HG03139 (cell line): ENCODE measurements around the gene SARDH.
"Not testable (repeated sequence)": the region's sequence is repeated elsewhere in the genome, so short reads cannot be mapped to it uniquely, and the experiment has no call there.

Source experiments
- ATAC-seq: cut with Tn5 transposase; IDR thresholded peaks from one replicate; pipeline ENCODE4 v1.9.1; 2021; ENCODE audit not compliant: unreplicated experiment

The SARDH gene

DNA sequence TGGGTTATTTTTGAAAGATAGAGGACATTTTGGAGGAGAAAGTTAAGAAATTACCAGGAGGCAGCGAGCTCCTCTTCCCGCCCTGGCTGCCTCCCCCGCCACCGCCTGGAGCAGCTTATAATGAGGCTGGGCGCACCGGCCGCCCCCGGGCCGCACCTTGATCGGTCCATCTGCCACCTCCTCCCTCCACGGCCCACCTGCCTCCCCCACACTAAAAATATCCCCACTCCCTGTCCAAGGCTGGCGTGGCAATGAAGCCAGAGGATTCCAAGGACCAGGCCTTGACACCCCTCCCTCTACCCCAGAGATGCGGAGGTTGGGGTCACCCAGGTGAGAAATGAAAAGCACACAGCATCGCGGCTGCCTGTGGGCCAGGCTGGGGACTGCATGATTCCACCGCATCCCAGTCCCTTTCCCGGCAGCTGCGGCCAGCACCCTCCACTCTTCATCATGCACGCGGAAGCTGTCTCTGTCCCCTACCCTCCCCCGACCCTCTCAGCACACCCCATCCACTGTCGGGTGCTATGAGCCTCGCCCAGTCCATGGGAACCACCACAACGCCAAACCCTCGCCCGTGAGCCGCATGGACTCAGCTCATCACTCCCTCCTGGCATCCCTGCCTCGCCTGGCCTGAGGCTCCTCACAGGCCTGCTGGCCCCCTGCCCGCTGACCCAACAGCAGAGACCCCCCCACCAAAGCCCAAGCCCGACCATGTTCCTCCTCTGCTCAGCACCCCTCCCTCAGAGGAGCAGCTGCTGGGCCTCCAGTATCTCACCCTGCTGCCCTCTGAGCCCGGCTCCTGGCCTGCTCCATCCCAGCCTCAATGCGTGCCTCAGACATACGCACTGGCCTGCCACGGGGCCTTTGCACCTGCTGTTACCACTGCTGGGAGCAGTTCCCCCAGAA, 50.0 kb downstream of the SARDH start:
- no peak for ATAC-seq

DNA sequence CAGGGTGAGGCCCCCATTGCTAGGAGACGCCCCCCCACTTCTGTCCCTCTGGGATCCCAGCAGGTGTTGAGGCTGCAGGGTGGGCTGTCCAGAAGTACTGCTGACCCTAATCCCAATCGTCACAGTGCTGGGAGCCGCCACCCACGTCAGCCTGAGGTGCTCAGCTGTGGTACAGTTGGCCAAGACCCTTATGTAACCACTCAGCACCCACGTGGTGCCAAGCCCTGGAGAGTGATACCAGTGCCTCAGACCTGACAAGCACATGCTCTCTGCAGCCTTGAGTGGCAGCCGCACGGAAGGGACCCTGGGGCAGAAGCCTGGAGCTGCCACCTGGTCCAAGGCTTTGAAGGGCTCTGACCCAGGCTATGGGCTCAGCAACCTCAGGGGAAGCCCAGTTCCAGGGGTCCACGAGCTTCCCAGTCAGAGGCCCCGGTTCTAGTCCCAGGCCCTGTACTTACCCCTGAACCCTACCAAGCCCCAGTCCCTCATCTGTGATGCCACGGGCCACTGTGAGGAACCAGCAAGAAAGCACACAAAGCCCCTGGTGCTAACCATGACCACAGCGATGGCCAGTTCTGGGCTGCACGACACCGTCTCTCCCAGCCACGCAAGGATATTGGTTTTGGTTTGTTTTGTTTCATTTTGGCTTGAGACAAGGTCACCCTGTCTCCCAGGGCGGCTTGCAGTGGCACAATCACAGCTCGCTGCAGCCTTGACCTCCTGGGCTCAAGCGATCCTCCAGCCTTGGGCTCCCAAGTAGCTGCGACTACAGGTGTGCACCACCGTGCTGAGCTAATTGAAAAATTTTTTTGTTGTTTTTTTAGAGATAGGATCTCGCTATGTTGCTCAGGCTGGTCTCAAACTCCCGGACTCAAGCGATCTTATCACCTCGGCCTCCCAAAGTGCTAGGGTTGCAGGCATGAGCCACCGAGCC, 51.2 kb downstream of the SARDH start:
- ATAC-seq: no peak

DNA sequence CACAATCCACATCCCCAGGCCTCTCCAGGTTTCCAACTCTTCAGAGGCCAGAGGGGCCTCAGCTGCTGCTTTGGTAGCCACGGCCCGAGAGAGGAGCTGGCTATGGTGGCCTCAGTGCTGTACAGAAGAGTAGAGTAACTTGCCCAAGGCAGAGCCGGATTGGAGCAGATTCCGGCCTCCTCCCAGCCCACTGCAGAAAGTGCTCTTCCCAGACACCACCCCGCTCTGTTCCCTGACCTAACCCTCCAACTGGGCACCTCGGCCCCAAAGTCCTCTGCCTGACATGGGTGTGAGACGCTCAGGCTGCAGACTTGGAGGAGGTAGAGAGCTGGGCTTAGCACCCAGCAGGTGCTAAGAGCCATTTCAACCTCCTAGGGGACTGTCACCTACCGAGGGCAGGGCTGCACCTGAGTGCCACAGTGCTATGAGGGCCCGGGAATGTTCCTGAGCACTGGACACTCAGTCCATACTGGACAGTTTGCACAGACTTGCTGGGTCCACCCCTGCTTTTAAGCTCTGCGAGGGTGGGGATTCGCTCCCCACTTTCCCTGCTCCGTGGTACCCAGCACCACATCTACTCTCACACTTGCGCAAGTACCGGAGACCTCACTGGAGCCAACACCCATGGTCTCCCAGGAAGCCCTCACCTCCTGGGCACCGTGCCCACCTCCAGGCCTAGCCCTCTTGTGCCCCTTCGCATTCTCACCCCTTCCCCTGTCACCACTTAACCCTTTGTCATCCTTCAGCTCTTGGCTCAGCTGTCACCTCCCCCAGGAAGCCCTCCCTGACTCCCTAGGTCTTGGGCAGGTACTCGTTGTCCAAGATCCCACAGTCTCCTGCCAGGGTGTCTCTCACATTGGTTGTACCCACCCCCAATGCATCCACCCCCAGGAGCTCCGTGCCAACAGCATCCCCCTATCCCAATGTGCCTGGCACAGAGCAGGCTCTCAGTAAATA, 52.2 kb downstream of the SARDH start:
- no peak for ATAC-seq

DNA sequence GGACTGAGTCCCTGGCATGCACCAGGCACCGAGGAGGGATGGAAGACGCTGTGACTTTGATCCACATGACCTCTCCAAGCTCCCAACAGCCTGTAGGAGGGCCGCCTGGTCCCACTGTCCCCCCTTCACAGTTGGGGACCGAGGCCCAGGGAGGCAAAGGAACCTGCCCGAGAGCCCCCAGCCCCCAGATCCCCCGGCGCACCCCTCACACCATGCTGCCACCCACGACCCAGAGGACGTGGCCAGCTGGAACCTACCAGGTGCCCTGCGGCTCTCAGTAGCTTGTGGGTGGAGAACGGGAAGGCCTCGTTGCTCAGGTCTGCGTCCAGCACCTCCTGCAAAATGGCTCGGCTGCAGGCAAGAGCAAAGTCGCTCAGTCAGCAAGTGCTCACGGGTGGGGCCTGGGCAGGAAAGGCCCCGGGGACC, 53.2 kb downstream of the SARDH start:
- ATAC-seq: no peak

DNA sequence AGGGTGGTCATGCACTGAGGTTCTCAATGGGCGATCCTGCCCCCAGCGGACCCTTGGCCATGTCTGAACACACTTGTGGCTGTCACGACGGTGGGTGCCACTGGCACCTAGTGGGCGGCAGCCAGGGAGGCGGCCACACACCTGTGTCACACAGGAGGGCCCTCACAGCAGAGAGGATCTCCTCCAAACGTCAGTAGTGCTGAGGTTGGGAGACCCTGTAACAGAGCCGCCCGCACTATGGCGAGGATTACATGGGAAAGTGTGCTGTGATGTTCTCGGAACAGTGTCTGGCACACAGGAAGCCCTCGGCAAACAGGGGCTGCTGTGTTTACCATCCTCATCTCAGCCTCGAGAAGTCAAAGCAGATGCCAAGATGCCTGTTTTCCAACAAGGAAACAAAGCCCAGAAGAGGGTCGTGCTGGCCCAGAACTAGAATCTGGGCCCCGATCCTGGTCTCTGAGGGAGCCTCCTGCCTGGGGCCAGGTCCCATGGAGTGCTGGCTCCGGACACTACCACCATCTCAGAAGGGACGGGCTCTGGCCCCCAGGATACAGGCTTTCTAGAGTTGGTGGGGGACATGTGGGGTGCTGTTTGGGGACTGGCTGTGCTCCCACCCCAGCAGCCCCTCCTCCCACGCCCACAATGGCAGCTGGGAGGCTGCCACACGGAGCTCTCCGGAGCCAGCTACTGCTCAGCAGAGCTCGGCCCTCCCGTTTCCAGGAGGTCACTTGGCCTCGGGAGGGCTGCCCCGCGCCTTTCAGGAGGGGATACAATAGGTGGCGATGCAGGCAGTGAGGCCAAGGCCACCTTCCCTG, 53.8 kb downstream of the SARDH start:
- ATAC-seq: no peak

DNA sequence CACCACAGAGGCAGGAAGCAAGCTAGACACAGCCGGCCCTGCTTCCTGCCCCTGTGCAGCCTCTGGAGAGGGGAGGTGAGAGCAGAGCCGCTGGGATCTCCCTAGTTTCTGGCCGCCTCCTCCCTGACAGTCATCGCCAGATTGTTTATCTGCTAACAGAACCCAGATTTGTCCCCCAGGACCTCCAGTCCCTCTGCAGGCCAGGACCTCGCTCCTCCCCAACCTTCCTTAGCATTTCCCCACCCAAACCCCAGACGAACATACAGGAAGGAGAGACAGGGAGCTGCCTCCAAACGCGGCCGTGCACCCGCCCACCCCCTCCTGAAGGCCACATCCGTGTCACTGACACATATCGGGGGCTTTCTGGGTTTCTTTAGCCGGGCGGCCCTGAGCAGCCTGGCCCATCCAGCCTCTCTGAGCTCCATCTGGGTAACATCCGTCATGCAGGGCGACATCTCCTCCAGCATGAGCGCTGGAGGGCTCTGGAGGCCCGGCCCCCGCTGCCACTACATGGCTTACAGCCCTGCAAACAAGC, 54.5 kb downstream of the SARDH start:
- ATAC-seq: no peak

DNA sequence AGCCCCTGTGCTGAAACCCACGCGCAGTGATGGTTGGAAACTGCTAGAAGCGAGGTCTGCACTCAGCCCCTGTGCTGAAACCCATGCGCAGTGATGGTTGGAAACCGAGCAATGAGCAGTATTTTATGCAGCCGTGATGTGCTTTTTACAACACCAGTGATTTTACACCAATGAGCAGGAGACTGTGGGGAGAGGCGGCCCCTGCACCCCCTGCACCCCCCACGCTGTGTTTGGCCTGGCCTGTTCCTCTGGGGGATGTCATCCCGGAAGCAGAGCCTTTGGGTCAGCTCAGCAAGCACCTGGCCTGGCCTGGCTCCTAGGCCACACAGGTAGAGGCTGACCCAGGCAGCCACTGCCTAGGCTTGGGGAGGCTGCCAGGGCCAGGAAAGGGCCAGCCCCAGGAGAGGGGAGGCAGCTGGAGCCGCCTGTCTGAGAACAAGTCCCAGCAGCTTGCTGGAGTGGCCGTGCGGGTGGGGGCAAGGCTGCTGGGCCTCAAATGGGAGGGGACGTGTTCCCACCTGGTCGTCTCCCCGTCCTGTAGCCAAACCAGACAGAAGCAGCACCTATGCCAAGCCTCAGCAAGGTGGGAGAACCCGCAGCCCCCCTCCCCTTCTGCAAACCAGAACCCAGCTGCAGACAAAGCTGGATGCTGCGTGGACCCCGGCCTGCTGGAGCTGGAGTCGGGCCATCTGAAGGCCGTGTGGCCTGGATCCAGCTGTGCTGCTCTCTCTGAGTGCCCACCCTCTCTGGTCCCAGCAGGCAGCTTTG, 55.1 kb downstream of the SARDH start:
- ATAC-seq: no peak

DNA sequence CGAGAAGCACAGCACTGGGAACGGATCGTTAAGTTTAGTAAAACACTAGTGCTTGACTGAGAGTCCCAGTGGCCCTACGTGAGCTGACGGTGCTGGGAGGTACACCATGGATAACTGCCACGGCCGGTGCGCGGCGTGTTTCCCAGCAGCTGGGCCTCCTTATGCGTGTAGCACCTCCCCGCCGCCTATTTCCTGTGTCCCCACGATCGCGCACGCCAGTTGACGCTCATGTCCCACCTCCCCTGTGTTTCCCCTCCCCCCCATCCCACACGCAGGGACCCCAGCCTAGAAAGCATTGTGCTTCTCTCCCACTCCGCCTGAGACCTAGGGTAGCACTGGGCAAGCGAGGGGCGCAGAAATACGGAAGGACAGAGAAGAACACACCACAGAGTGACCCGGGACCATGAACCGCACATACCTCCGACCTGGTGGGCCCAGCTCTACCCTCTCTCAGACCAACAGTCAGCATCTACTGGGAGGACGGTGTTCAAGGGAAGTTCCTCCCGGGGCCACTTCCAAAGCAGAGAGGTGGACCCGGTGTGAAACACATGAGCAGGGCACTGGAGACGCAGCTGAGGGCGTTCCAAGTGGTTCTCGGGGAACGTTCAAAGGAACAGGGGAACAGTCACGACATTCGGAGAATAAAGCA, 56.4 kb downstream of the SARDH start:
- no peak for ATAC-seq

DNA sequence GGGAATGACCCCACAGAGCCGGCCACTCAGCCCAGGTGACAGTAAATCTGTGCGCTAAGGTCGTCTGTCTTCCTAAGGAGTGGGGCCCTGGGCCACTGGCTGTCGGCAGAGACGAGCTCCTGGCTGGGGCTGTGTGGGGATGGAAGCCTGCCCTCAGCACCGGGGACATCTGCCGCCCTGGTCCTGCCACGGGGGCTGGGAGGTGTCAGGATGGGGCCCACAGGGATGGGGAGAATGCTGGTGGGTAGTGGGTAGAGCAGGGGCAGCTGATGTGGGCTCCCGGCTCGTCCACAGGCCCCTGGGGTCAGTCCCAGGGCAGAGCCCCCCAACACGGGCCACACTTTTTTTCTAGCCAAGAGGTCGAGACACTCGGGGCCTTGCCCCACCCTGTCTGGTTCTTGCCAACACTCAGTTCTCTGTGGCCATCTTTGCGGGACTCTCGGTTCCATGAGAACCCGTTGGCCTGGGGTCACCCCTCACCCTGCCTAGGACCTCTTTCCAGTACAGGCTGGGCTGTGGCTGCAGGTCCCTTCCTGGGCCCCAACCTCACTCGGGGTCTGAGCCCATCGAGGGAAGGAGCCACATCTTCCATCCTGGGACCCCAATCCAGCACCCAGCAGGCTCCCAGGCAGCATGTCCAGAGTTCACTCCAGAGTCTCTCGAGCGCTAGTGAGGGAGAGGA, 57.0 kb downstream of the SARDH start:
- no peak for ATAC-seq

DNA sequence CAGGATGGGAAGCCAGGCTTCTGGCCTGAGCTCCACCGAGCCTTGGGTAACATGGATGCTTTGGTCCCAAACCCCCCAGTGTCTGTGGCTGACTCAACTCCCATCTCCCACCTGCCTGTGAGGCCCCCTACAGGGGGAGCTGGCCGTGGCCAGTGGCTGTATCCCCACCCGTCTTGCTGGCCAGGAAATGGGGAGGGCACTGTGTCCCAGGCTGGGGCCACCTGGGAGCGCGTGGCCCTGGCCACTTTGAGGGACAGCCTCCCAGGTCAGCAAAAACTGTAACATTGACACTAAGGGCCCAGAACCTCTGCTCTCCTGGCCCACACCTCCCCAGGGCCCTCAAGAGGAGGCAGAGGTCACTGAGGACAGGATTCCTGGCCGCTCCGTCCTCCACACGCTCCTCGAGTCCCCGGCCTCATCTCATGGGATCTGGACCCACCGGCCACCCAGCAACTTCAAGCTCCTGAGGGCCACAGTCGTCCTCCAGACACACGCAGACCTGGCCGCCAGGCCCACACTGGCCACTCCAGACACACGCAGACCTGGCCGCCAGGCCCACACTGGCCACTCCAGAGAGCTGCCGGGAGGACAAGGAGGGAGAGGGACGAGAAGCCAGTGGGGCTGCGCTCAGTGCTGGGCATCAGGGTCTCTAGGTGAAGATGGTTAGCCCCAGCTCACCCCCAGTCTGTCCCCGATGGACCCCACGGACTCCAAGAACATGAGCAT, 57.7 kb downstream of the SARDH start:
- ATAC-seq: no peak

DNA sequence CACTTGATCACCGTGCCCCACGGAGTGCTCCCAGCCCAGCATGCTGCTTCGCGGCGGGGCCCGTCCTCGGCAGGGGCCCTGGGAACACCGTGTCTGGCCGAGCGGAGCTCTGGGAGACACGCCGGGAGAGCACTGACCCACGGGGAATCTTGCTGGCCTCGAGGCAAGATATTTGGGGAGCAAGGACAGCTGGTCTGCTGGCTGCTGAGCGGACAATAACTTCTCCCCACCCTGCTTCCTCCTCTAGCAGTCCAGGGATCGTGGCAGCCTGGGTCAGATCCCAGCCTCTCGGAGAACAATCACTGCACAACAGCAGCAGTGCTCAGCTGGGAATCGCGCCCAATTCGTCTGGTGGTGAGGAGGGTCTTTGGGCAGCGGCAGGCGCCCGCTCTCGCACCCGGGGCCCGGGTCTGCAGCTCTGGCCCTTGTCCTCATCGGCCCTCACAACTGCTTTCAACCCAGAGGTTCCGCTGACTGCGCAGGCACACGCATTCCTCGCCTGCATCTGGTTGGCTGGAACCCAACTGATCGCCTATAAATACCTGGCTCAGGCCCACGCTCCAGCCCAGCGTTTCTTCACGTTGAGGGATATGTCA, 58.6 kb downstream of the SARDH start:
- no peak for ATAC-seq

DNA sequence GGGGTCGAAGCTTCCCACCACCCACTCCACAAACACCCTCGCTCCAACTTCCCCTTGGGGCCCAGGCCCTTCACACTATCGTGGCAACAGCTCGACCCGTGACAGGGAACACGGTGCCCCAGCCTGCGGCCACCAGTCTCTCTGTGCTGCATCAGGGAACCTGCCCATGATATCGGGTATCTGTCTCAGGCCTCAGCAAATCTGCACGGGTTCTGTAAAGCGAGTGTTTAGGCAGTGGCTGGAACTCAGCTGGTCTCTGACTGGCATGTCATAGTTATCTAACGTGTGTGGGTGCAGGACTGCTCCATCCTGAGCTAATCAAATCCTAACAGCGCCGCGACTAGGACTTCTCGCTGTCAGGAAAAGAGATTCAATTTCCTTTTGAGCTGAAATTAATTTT, 59.1 kb downstream of the SARDH start:
- no peak for ATAC-seq

DNA sequence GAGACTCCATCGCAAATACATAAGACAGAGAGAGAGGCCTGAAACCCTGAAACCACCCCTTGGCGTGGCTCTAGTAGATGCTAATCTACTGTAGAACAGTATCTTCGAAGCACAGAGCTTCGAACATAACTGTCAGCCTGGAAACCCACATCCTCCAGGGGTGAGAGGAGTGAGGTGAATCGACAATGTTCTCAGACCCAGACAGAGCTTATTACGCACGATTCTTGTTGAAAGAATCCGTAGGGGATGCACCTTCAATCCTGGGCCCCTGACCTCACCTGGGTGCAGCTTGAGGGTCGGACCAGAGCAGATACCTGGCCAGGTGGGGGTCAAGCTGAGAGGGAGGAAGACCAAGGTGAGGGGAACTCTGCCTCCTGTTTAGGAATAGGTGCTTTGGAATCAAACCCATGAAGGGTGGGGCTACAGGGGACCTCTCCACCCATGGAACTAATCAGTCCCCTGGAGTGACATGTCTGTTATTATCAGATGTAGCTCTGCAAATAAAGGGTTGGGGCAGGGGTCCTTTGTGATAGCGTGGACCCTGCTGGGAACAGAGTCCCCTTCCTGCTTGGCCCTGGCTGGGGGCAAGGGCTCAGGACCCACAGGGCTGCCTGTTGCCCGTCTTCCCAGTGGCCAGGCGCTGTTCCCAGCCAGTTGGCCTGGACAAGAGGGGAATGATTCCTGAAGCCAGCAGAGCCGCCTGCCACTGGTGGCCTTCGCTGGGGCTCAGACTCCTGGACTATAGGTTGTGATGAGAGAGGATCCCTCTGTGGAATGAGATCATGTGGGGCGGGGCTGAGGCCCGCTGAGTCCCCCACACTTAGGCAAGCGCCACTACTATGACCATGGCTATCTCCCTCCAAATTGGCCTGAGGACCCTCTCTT, 60.8 kb downstream of the SARDH start:
- no peak for ATAC-seq

DNA sequence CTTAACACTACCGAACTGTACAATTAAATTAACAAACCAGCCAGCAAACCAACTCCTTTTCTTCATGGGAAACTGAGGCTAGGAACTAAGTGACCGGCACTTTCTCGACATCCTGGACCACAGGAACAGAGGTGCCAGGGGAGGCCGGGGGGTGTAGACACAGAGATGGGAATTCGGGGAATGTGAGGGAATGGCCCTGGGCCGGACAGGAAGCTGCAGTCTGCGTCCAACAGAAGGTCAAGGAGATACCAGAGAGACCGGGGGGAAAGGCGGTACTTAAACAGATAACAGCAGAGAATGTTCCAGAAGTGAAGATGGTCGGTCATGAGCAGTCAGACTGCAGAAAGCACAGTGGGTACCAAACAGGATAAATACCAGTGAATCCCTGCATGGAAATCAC, 61.7 kb downstream of the SARDH start:
- no peak for ATAC-seq

DNA sequence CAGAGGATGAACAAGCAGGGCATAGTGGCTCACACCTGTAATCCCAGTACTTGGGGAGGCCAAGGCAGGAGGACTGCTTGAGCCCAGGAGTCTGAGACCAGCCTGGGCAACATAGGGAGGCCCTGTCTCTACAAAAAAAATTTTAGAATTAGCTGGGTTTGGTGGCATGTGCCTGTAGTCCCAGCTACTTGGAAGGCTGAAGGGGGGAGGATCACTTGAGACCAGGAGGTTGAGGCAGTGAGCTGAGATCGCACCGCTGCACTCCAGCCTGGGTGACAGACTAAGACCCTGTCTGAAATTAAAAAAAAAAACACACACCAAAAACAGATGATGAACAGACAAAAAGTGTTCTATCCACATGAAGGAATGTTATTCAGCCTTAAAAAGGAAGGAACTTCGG, 62.4 kb downstream of the SARDH start:
- ATAC-seq: not testable (repeated sequence)

DNA sequence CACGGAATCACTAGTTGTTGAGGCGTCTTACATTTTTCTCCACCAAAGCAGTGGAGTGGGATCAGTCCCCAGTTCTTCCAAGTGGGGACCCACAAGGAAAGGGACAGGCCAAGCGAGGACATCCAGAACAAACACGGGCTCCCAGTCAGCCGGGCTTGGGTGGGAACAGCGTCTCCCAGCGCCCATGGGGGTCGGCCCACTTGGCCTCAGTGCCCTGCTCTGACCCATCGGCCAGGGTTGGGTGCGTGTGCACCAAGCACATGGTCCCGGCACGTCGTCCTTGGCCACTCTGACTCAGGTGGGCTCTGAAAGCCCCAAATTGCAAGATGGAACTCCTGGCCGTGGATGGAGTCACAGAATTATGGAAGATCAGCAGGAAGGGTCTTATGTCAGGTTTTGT, 64.1 kb downstream of the SARDH start:
- no peak for ATAC-seq
